ENCODE data around the gene TAAR2. TPM values are rescaled to one million over a fixed set of nuclear protein-coding genes. Genes with fewer than 3 reads are reported as not detected.
"Not testable (repeated sequence)": the region's sequence is repeated elsewhere in the genome, so short reads cannot be mapped to it uniquely, and the experiment has no call there.

The TAAR2 gene, protein sequence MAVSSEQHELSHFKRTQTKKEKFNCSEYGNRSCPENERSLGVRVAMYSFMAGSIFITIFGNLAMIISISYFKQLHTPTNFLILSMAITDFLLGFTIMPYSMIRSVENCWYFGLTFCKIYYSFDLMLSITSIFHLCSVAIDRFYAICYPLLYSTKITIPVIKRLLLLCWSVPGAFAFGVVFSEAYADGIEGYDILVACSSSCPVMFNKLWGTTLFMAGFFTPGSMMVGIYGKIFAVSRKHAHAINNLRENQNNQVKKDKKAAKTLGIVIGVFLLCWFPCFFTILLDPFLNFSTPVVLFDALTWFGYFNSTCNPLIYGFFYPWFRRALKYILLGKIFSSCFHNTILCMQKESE
- not detected for total RNA-seq
- long read RNA-seq, result 0 reads

- DNase-seq (ENCODE audit: low spot score), result no peak
Measured at GRCh38 chr6:132624175-132624574, at the start of gene TAAR2. Gene TAAR2, minus strand, starts transcription at chr6:132624275. Its CDS starts 0 bp downstream, at chr6:132624275.

- DNase-seq (ENCODE audit: low spot score), result no peak
Measured at GRCh38 chr6:132673376-132674094, 49.5 kb upstream of the TAAR2 start.

- no peak for DNase-seq (ENCODE audit: low spot score)
Measured at GRCh38 chr6:132671295-132671694, 47.2 kb upstream of the TAAR2 start.

- DNase-seq (ENCODE audit: low spot score), result no peak
Measured at GRCh38 chr6:132669690-132670291, 45.7 kb upstream of the TAAR2 start.

GRCh38 chr6:132666118-132666517 lies 42.0 kb upstream of the TAAR2 start:
- DNase-seq (ENCODE audit: low spot score), result no peak

- DNase-seq (ENCODE audit: low spot score), result no peak
Measured at GRCh38 chr6:132664309-132665034, 40.4 kb upstream of the TAAR2 start.

- DNase-seq (ENCODE audit: low spot score), result no peak
Measured at GRCh38 chr6:132663661-132664060, 39.6 kb upstream of the TAAR2 start.

DNA sequence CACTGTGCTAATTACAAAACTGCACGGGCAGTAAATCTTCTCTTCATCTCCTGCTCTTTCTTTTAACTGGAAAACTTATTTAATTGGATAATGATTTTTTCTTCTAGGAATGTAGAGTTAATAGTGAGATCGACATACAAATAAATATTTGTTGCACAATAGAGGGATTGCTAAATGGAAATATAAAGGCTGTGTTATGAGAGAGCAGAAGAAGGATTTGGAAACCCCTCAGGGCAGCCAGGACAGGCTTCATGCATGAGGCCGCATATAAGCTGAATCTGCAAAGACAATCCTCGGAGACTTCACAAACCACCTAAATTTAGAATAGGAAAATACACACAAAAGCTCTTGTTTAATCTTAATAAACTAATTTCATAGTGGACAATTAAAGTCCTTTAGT lies 37.8 kb upstream of the TAAR2 start:
- DNase-seq (ENCODE audit: low spot score), result no peak

DNA sequence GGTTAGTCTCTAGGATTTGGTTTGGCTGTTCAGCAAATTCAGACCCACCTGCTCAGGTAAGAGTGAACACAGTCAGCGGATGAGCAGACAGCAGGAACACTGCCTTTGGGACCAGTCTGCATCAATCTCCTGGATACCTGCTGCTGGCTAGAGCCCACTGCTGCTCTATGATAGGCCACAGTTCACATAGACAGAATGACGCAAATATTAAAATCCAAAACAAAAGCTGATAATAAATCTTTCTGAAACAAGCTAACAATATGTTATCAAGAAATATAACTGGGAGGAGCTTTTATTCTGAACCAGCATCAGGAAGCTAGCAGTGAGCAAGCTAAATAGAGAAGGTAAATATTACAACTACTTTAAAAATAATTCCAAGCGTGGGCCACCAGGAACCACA lies 35.0 kb upstream of the TAAR2 start, which contains the start of gene TAAR1:
Gene TAAR1 (minus strand): TSS at position 101 of the 400 bp plus-strand sequence. CDS start 13,179 bp downstream, outside the sequence.
- no peak for DNase-seq (ENCODE audit: low spot score)

- no peak for DNase-seq (ENCODE audit: low spot score)
Measured at GRCh38 chr6:132651062-132651461, 27.0 kb upstream of the TAAR2 start.

DNA sequence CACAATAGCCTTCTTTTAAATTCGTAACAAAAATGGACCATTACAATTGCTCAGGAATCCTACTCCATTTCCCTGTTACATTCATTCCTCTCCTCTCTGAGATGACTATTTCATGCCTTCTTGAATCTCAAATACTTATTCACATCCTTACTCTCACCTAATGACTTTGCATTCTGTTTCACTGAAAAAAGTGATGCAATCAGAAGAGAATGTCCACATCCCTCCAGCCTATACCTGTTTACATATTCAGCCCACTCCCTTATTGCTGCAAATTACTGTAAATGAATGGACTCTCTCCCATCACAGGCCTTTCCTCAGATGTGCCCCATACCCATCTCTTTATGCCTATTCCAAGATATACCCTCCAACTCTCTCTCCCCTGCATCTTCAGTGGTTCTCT lies 26.4 kb upstream of the TAAR2 start:
- DNase-seq (ENCODE audit: low spot score), result no peak

DNA sequence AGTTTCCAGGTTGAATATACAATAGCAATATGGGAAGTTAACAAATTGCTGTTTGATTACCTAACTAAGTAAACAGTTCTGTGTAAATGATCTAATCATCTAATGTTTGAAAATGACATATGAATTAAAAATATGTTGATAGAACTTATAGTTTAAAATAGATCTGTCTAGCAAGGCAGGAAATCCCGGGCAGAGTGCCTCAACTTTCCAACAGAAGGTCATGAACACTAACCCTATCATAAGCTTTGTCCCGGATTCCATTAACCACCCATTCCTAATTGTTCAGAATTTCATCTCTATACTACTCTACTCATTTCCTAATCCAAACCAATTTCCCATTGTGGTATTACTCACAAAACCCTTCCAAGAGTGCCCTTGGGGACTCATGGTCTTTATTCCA lies 24.8 kb upstream of the TAAR2 start:
- DNase-seq (ENCODE audit: low spot score), result no peak

GRCh38 chr6:132648356-132648755 lies 24.3 kb upstream of the TAAR2 start:
- no peak for DNase-seq (ENCODE audit: low spot score)

GRCh38 chr6:132643547-132643946 lies 19.5 kb upstream of the TAAR2 start:
- no peak for DNase-seq (ENCODE audit: low spot score)

GRCh38 chr6:132637135-132637534 lies 13.1 kb upstream of the TAAR2 start:
- not testable (repeated sequence) for DNase-seq (ENCODE audit: low spot score)

DNA sequence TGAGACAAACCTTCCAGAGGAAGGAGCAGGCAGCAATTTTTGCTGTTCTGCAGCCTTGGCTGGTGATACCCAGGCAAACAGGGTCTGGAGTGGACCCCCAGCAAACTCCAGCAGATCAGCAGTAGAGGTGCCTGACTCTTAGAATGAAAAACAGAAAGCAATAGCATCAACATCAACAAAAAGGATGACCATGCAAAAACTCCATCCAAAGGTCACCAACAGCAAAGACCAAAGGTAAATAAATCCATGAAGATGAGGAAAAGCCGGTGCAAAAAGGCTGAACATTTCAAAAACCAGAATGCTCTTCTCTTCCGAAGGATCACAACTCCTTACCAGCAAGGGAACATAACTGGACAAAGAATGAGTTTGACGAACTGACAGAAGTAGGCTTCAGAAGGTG lies 11.8 kb upstream of the TAAR2 start:
- not testable (repeated sequence) for DNase-seq (ENCODE audit: low spot score)

DNA sequence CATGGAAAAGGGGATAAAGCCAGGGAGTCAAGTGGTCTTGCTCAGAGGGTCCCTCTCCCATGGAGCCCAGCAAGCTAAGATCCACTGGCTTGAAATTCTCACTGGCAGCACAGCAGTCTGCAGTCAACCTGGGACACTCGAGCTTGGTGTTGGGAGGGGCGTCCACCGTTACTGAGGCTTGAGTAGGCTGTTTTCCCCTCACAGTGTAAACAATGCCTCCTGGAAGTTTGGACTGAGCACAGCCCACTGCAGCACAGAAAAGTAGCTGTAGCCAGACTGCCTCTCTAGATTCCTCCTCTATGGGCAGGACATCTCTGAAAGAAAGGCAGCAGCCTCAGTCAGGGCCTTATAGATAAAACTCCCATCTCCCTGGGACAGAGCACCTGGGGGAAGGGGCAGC lies 11.2 kb upstream of the TAAR2 start:
- DNase-seq (ENCODE audit: low spot score), result not testable (repeated sequence)

- no peak for DNase-seq (ENCODE audit: low spot score)
Measured at GRCh38 chr6:132634796-132635195, 10.7 kb upstream of the TAAR2 start.

- DNase-seq (ENCODE audit: low spot score), result no peak
Measured at GRCh38 chr6:132633362-132633761, 9.3 kb upstream of the TAAR2 start.

GRCh38 chr6:132623106-132623845 lies 799 bp downstream of the TAAR2 start:
- DNase-seq (ENCODE audit: low spot score), result no peak

DNA sequence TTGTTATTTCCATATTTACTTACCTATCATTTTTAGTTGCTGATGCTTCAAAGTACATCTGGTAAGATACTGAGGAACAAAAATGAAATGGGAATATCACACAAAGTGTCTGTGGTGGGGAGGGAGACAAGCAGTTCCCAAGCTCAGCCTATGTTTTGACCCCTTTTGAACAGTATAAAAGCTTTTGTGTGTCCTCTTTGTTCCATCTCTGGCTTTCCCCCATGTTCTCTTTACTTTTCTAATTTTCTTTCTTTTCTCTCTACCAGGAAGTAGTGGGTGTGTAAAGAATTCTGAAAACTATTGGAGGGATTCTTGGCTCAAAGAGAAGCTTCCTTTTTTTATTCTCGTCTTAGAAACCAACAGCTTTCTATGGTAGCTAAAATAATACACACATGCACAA lies 7.4 kb downstream of the TAAR2 start:
- DNase-seq (ENCODE audit: low spot score), result no peak
